ENCODE results near the gene DPP4. TPM values are rescaled to one million over a fixed set of nuclear protein-coding genes. Genes with fewer than 3 reads are reported as not detected.

DPP4 gene
- total and polyA plus RNA-seq, 3 donors from 2014 or later, result 1.2 to 6.3 (median 1.7) TPM

- WGBS, 2 donors, result 96 to 100% methylated on average over 1 of the region's 1 CpG
- H3K9me3 ChIP-seq, result no peaks in the 10 kb centered on the region
- H3K27me3 ChIP-seq, result no peaks in the 10 kb centered on the region
- no peaks in the 10 kb centered on the region for H3K36me3 ChIP-seq (ENCODE audit: low read depth, missing control alignments)
- intact Hi-C loops (cut with DNase I; ENCODE audit: low total_unique reads), result no loop called here
- no peak for DNase-seq
- TF ChIP-seq, protein P1, sequence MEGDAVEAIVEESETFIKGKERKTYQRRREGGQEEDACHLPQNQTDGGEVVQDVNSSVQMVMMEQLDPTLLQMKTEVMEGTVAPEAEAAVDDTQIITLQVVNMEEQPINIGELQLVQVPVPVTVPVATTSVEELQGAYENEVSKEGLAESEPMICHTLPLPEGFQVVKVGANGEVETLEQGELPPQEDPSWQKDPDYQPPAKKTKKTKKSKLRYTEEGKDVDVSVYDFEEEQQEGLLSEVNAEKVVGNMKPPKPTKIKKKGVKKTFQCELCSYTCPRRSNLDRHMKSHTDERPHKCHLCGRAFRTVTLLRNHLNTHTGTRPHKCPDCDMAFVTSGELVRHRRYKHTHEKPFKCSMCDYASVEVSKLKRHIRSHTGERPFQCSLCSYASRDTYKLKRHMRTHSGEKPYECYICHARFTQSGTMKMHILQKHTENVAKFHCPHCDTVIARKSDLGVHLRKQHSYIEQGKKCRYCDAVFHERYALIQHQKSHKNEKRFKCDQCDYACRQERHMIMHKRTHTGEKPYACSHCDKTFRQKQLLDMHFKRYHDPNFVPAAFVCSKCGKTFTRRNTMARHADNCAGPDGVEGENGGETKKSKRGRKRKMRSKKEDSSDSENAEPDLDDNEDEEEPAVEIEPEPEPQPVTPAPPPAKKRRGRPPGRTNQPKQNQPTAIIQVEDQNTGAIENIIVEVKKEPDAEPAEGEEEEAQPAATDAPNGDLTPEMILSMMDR (IDR thresholded peaks at IDR 0.05), result no peak
- no peak for TF ChIP-seq POLR2A (IDR thresholded peaks at IDR 0.05)
- H3K4me1 ChIP-seq, result no peaks in the 10 kb centered on the region
- no peak overlapping the region for H3K4me3 ChIP-seq
- no peak overlapping the region for H3K27ac ChIP-seq
Measured at GRCh38 chr2:161972232-161972631, 101.8 kb downstream of the DPP4 start.

GRCh38 chr2:161971551-161971950 is 102.5 kb downstream of the DPP4 start:
- Histone ChIP-seq H3K4me3 (no peak overlapping the region), H3K9me3 (no peaks in the 10 kb centered on the region), H3K27ac (no peak overlapping the region), H3K4me1 (no peaks in the 10 kb centered on the region), H3K36me3 (ENCODE audit: low read depth, missing control alignments) (no peaks in the 10 kb centered on the region), H3K27me3 (no peaks in the 10 kb centered on the region)
- TF ChIP-seq POLR2A (IDR thresholded peaks at IDR 0.05), result no peak
- TF ChIP-seq, protein P1 (IDR thresholded peaks at IDR 0.05), result no peak
- DNase-seq, result no peak
- 75 to 77% methylated on average over 9 of the region's 9 CpGs for WGBS, 2 donors
- intact Hi-C loops (cut with DNase I; ENCODE audit: low total_unique reads), result no loop called here

- intact Hi-C loops (cut with DNase I; ENCODE audit: low total_unique reads), result no loop called here
- H3K36me3 ChIP-seq (ENCODE audit: low read depth, missing control alignments), result no peaks in the 10 kb centered on the region
- no peak for DNase-seq
- H3K4me1 ChIP-seq, result no peaks in the 10 kb centered on the region
- no peaks in the 10 kb centered on the region for H3K9me3 ChIP-seq
- H3K27ac ChIP-seq, result no peak overlapping the region
- no peak for TF ChIP-seq POLR2A (IDR thresholded peaks at IDR 0.05)
- TF ChIP-seq, protein P1 (IDR thresholded peaks at IDR 0.05), result no peak
- no peak overlapping the region for H3K4me3 ChIP-seq
- H3K27me3 ChIP-seq, result no peaks in the 10 kb centered on the region
- WGBS, 2 donors, result 84 to 89% methylated on average over 1 of the region's 1 CpG
Measured at GRCh38 chr2:161969159-161969558, 104.9 kb downstream of the DPP4 start.

- DNase-seq, result no peak
- TF ChIP-seq, protein P1 (IDR thresholded peaks at IDR 0.05), result no peak
- TF ChIP-seq POLR2A (IDR thresholded peaks at IDR 0.05), result no peak
- H3K9me3 ChIP-seq, result no peaks in the 10 kb centered on the region
- H3K4me1 ChIP-seq, result no peaks in the 10 kb centered on the region
- 0 to 78% methylated on average over 1 of the region's 1 CpG for WGBS, 2 donors
- no peaks in the 10 kb centered on the region for H3K27me3 ChIP-seq
- intact Hi-C loops (cut with DNase I; ENCODE audit: low total_unique reads), result no loop called here
- no peak overlapping the region for H3K4me3 ChIP-seq
- H3K27ac ChIP-seq, result no peak overlapping the region
- no peaks in the 10 kb centered on the region for H3K36me3 ChIP-seq (ENCODE audit: low read depth, missing control alignments)
Measured at GRCh38 chr2:161965994-161966393, 108.0 kb downstream of the DPP4 start.

GRCh38 chr2:161964160-161964559 is 109.9 kb downstream of the DPP4 start:
- H3K27me3 ChIP-seq, result no peaks in the 10 kb centered on the region
- no peak for TF ChIP-seq POLR2A (IDR thresholded peaks at IDR 0.05)
- TF ChIP-seq, protein P1 (IDR thresholded peaks at IDR 0.05), result no peak
- DNase-seq, result no peak
- no peak overlapping the region for H3K27ac ChIP-seq
- H3K4me3 ChIP-seq, result no peak overlapping the region
- no peaks in the 10 kb centered on the region for H3K4me1 ChIP-seq
- 98% methylated on average over 4 of the region's 4 CpGs for WGBS, 2 donors
- H3K36me3 ChIP-seq (ENCODE audit: low read depth, missing control alignments), result no peaks in the 10 kb centered on the region
- no peaks in the 10 kb centered on the region for H3K9me3 ChIP-seq
- intact Hi-C loops (cut with DNase I; ENCODE audit: low total_unique reads), result no loop called here
